GM23248 (cell line): ENCODE results near the gene MYNN. TPM values are rescaled to one million over a fixed set of nuclear protein-coding genes. Genes with fewer than 3 reads are reported as not detected.

Experiments
- DNase-seq: peaks from one replicate; pipeline ENCODE4 v3.0.0-alpha.2; 2015
- H2AFZ ChIP-seq: fragments of 200-600 bp; sonication (generic); 2 replicates; pipeline ENCODE4 v1.6.1; 2016; ENCODE audit warnings: antibody characterized with exemption
- H3F3A ChIP-seq: fragments of 200-600 bp; sonication (generic); 2 replicates; pipeline ENCODE4 v1.6.1; 2016; ENCODE audit warnings: mild to moderate bottlenecking, antibody characterized with exemption, mixed run types; ENCODE audit not compliant: insufficient read depth
- H3K27ac ChIP-seq: fragments of 200-600 bp; sonication (generic); 2 replicates; pipeline ENCODE4 v1.5.1; 2016; ENCODE audit warnings: mild to moderate bottlenecking
- H3K27me3 ChIP-seq: fragments of 200-600 bp; sonication (generic); replicated peaks from 2 replicates; pipeline ENCODE4 v1.6.1; 2016; ENCODE audit warnings: mild to moderate bottlenecking; ENCODE audit not compliant: insufficient read depth
- H3K36me3 ChIP-seq: fragments of 200-600 bp; sonication (generic); 2 replicates; pipeline ENCODE4 v1.6.1; 2016; ENCODE audit warnings: low read depth, mild to moderate bottlenecking
- H3K4me1 ChIP-seq: fragments of 200-600 bp; sonication (generic); 2 replicates; pipeline ENCODE4 v1.6.1; 2016; ENCODE audit warnings: mild to moderate bottlenecking; ENCODE audit not compliant: insufficient read depth
- H3K4me2 ChIP-seq: fragments of 200-600 bp; sonication (generic); one replicate; pipeline ENCODE4 v1.6.1; 2016; ENCODE audit warnings: mild to moderate bottlenecking; ENCODE audit not compliant: unreplicated experiment
- H3K4me3 ChIP-seq: fragments of 200-600 bp; sonication (generic); 2 replicates; pipeline ENCODE4 v1.5.1; 2016; ENCODE audit warnings: mild to moderate bottlenecking
- H3K79me2 ChIP-seq: fragments of 200-600 bp; sonication (generic); 2 replicates; pipeline ENCODE4 v1.6.1; 2016; ENCODE audit warnings: mild to moderate bottlenecking; ENCODE audit not compliant: insufficient read depth
- H3K9ac ChIP-seq: fragments of 200-600 bp; sonication (generic); 2 replicates; pipeline ENCODE4 v1.6.1; 2016; ENCODE audit warnings: mild to moderate bottlenecking
- H3K9me2 ChIP-seq: fragments of 200-600 bp; sonication (generic); 2 replicates; pipeline ENCODE4 v1.6.1; 2016; ENCODE audit warnings: mixed run types, mild to moderate bottlenecking, moderate library complexity; ENCODE audit not compliant: insufficient read depth
- H3K9me3 ChIP-seq: fragments of 200-600 bp; sonication (generic); one replicate; pipeline ENCODE4 v1.6.1; 2017; ENCODE audit warnings: low read depth
- H4K20me1 ChIP-seq: fragments of 200-600 bp; sonication (generic); 2 replicates; pipeline ENCODE4 v1.6.0; 2016; ENCODE audit not compliant: insufficient read depth
- EZH2 ChIP-seq: fragments of 200-600 bp; sonication (generic); IDR thresholded peaks from 2 replicates; pipeline ENCODE4 v1.6.1; 2018; ENCODE audit warnings: antibody characterized with exemption, mild to moderate bottlenecking; ENCODE audit not compliant: insufficient read depth, poor library complexity, severe bottlenecking
- EZH2phosphoT487 ChIP-seq: fragments of 200-600 bp; sonication (generic); IDR thresholded peaks from 2 replicates; pipeline ENCODE4 v1.6.1; 2018; ENCODE audit warnings: antibody characterized with exemption, moderate library complexity, mild to moderate bottlenecking, low read depth; ENCODE audit not compliant: insufficient read depth
- WGBS, 2 experiments: methylation state at CpG; one replicate each; pipeline ENCODE4 v1.1.6; 2015 to 2017; ENCODE audit warnings: low lambda C conversion rate in 2 of 2, low coverage in 1 of 2; ENCODE audit errors: missing lambda C conversion rate in 2 of 2; 5-methylcytosine and 5-hydroxymethylcytosine counted together
- in situ Hi-C: fragments of 300-500 bp; cut with MboI; formaldehyde crosslinking; loops from 2 replicates; pipeline ENCODE4 v1.15.0; 2020
- polyA plus RNA-seq: library from polyadenylated mRNA; unstranded; fragments of >200 nt; fragmentation: Nextera tagmentation; extraction: Ambion mirVana; gene quantifications from 2 replicates; pipeline ENCODE4 v1.2.1, GENCODE V29; 2016
- total RNA-seq: library from RNA; depleted of rRNA; stranded (reverse); fragments of >200 nt; shearing (Covaris generic); gene quantifications from 2 replicates; pipeline ENCODE4 v1.2.3, GENCODE V29; 2014

MYNN gene
- total and polyA plus RNA-seq, 2 experiments from 2014 or later = 14.4 to 18.4 TPM

GRCh38 chr3:169809230-169809795, 36.1 kb downstream of the MYNN start:
- H3K4me1 ChIP-seq = peaks cover 5% of the 10 kb centered on the region; the same call in 1 of the 2 replicates
- no peak overlapping the region for H3K4me2 ChIP-seq
- in situ Hi-C loops = no loop called here
- peak overlapping the region; percentile 47 for H2AFZ ChIP-seq
- no peak for TF ChIP-seq EZH2phosphoT487
- no peak for TF ChIP-seq EZH2
- no peak overlapping the region for H3K9ac ChIP-seq
- no peaks in the 10 kb centered on the region for H3K9me3 ChIP-seq
- H4K20me1 ChIP-seq = no peaks in the 10 kb centered on the region
- H3K27ac ChIP-seq = no peak overlapping the region
- H3K4me3 ChIP-seq = no peak overlapping the region
- no peaks in the 10 kb centered on the region for H3K27me3 ChIP-seq
- no peaks in the 10 kb centered on the region for H3K36me3 ChIP-seq
- DNase-seq = no peak
- H3K9me2 ChIP-seq = no peaks in the 10 kb centered on the region
- H3F3A ChIP-seq = no peaks in the 10 kb centered on the region; the same call in 1 of the 2 replicates
- H3K79me2 ChIP-seq = 0 out of 2 replicates have a peak, but pooled peaks cover 3% of the 10 kb centered on the region
- WGBS, 2 experiments = 40 to 50% methylated on average over 2 of the region's 2 CpGs

- Histone ChIP-seq H3K9ac (peak overlapping the region; percentile 86), H3K27ac (peak overlapping the region; percentile 89), H2AFZ (peak overlapping the region; percentile 97), H3K4me3 (peak overlapping the region; percentile 73), H4K20me1 (no peaks in the 10 kb centered on the region), H3K9me2 (no peaks in the 10 kb centered on the region), H3K9me3 (no peaks in the 10 kb centered on the region), H3K27me3 (no peaks in the 10 kb centered on the region), H3K4me2 (peak overlapping the region; percentile 83), H3K4me1 (peaks cover 5% of the 10 kb centered on the region; the same call in 1 of the 2 replicates), H3K36me3 (no peaks in the 10 kb centered on the region), H3K79me2 (0 out of 2 replicates have a peak, but pooled peaks cover 3% of the 10 kb centered on the region), H3F3A (no peaks in the 10 kb centered on the region; the same call in 1 of the 2 replicates)
- DNase-seq = peak; percentile 81
- in situ Hi-C loops = no loop called here
- no peak for TF ChIP-seq EZH2phosphoT487
- no peak for TF ChIP-seq EZH2
- 0 to 1% methylated on average over 19 to 27 of the region's 29 CpGs for WGBS, 2 experiments
Measured at GRCh38 chr3:169811631-169812331, 38.6 kb downstream of the MYNN start.

GRCh38 chr3:169812332-169813235, 39.4 kb downstream of the MYNN start, which contains the start of the genes LRRC34 and LRRIQ4:
TSS of gene LRRC34 (minus strand) at chr3:169812904. CDS start at chr3:169812548, 356 bp downstream.
TSS of gene LRRIQ4 (plus strand) at chr3:169812870. CDS start at chr3:169821922, 9,052 bp downstream.
- Histone ChIP-seq H3K27ac (peak within 1 kb of the TSS; percentile 89), H3F3A (no peaks in the 10 kb centered on the region; the same call in 1 of the 2 replicates), H3K4me1 (peaks cover 5% of the 10 kb centered on the region; the same call in 1 of the 2 replicates), H2AFZ (peak within 1 kb of the TSS; percentile 97), H3K9ac (peak within 1 kb of the TSS; percentile 86), H4K20me1 (no peaks in the 10 kb centered on the region), H3K4me2 (peak within 1 kb of the TSS; percentile 83), H3K9me3 (no peaks in the 10 kb centered on the region), H3K9me2 (no peaks in the 10 kb centered on the region), H3K79me2 (0 out of 2 replicates have a peak, but pooled peaks cover 3% of the 10 kb centered on the region), H3K27me3 (no peaks in the 10 kb centered on the region), H3K36me3 (no peaks in the 10 kb centered on the region), H3K4me3 (peak within 1 kb of the TSS; percentile 73)
- peak; percentile 91 for DNase-seq
- 1 to 2% methylated on average over 45 to 52 of the region's 56 CpGs for WGBS, 2 experiments
- TF ChIP-seq EZH2 (no peak), EZH2phosphoT487 (no peak)
- in situ Hi-C loops = no loop called here

- H4K20me1 ChIP-seq = no peaks in the 10 kb centered on the region
Measured at GRCh38 chr3:169813278-169813677, 40.1 kb downstream of the MYNN start.

More at GRCh38 chr3:169813278-169813677, 40.1 kb downstream of the MYNN start:
- in situ Hi-C loops = no loop called here
- peak overlapping the region; percentile 86 for H3K9ac ChIP-seq
- H3K4me1 ChIP-seq = peaks cover 9% of the 10 kb centered on the region
- H3K9me3 ChIP-seq = no peaks in the 10 kb centered on the region
- peak overlapping the region; percentile 89 for H3K27ac ChIP-seq
- 0 out of 2 replicates have a peak, but pooled peaks cover 3% of the 10 kb centered on the region for H3K79me2 ChIP-seq
- H3K27me3 ChIP-seq = no peaks in the 10 kb centered on the region
- H3K4me2 ChIP-seq = peak overlapping the region; percentile 83
- H3K9me2 ChIP-seq = no peaks in the 10 kb centered on the region
- H3F3A ChIP-seq = peaks cover 4% of the 10 kb centered on the region
- 32 to 39% methylated on average over 8 of the region's 8 CpGs for WGBS, 2 experiments
- no peaks in the 10 kb centered on the region for H3K36me3 ChIP-seq
- peak overlapping the region; percentile 97 for H2AFZ ChIP-seq
- peak overlapping the region; percentile 73 for H3K4me3 ChIP-seq
- DNase-seq = no peak
- TF ChIP-seq EZH2 (no peak), EZH2phosphoT487 (no peak)
